Measurements from ENCODE around the gene ATAD3B. TPM values are rescaled to one million over a fixed set of nuclear protein-coding genes. Genes with fewer than 3 reads are reported as not detected.
"Not testable (repeated sequence)": the region's sequence is repeated elsewhere in the genome, so short reads cannot be mapped to it uniquely, and the experiment has no call there.

The ATAD3B gene
- total and polyA plus RNA-seq, 2 donors (not counting 3 experiments of a cell fraction or from before 2014, with no cell fraction given) = 20.5 to 48.2 TPM

GRCh38 chr1:1519805-1520505 is 48.4 kb downstream of the ATAD3B start:
- H3K4me2 ChIP-seq (ENCODE audit: insufficient read depth, low read length); POLR2A ChIA-PET; H3K9me3 ChIP-seq (replicated peaks; ENCODE audit: control insufficient read depth, insufficient read depth, low read length); H3K79me2 ChIP-seq (ENCODE audit: control insufficient read depth, insufficient read depth, low read length); H3K4me1 ChIP-seq (ENCODE audit: control insufficient read depth, extremely low read depth, insufficient read depth, low read length); H3K9ac ChIP-seq (replicated peaks; ENCODE audit: extremely low read depth, insufficient read depth, low read length); intact Hi-C loops (cut with micrococcal nuclease); H3K4me3 ChIP-seq (replicated peaks in 1 of 3; ENCODE audit: insufficient read depth in 1 of 3, low read depth in 1 of 3, low read length in 3 of 3); BruUV-seq (replicated peaks); H3K27me3 ChIP-seq (ENCODE audit: control insufficient read depth in 2 of 2, insufficient read depth in 2 of 2, low read length in 2 of 2); FAIRE-seq; H3K9me1 ChIP-seq (replicated peaks; ENCODE audit: control insufficient read depth, extremely low read depth, insufficient read depth, low read length); H2AFZ ChIP-seq (ENCODE audit: low read depth, low read length); dilution Hi-C loops (cut with MboI; ENCODE audit: extremely low pct_ligation_motif_present, low sequenced_read_pairs); H4K20me1 ChIP-seq (replicated peaks; ENCODE audit: control insufficient read depth, extremely low read depth, insufficient read depth, low read length); CTCF ChIA-PET; H3K27ac ChIP-seq (ENCODE audit: insufficient read depth, low read depth, low read length); DNase-seq (ENCODE audit: low read depth, low spot score): not testable (repeated sequence)
- peaks cover 0 to 20% of the 10 kb centered on the region in 2 experiments for H3K36me3 ChIP-seq (ENCODE audit: control insufficient read depth in 2 of 2, extremely low read depth in 1 of 2, insufficient read depth in 2 of 2, low read length in 2 of 2)

- no TSS peak for BruUV-seq (replicated peaks)
- Histone ChIP-seq H3K36me3 (ENCODE audit: control insufficient read depth in 2 of 2, extremely low read depth in 1 of 2, insufficient read depth in 2 of 2, low read length in 2 of 2) (peaks cover 0 to 22% of the 10 kb centered on the region in 2 experiments), H3K27ac (ENCODE audit: insufficient read depth, low read depth, low read length) (no peak overlapping the region), H2AFZ (ENCODE audit: low read depth, low read length) (no peak overlapping the region), H3K9me1 (replicated peaks; ENCODE audit: control insufficient read depth, extremely low read depth, insufficient read depth, low read length) (no peaks in the 10 kb centered on the region), H3K79me2 (ENCODE audit: control insufficient read depth, insufficient read depth, low read length) (no peaks in the 10 kb centered on the region), H3K4me1 (ENCODE audit: control insufficient read depth, extremely low read depth, insufficient read depth, low read length) (no peaks in the 10 kb centered on the region), H3K4me2 (ENCODE audit: insufficient read depth, low read length) (no peak overlapping the region), H4K20me1 (replicated peaks; ENCODE audit: control insufficient read depth, extremely low read depth, insufficient read depth, low read length) (no peaks in the 10 kb centered on the region), H3K9ac (replicated peaks; ENCODE audit: extremely low read depth, insufficient read depth, low read length) (no peak overlapping the region), H3K4me3 (replicated peaks in 1 of 3; ENCODE audit: insufficient read depth in 1 of 3, low read depth in 1 of 3, low read length in 3 of 3) (no peak overlapping the region), H3K9me3 (replicated peaks; ENCODE audit: control insufficient read depth, insufficient read depth, low read length) (no peaks in the 10 kb centered on the region), H3K27me3 (ENCODE audit: control insufficient read depth in 2 of 2, insufficient read depth in 2 of 2, low read length in 2 of 2) (no peaks in the 10 kb centered on the region)
- ChIA-PET POLR2A (interaction anchor here (0.6 kb wide), 1 partner anchor 10 kb away, joined by 4 read pairs; the partner anchor contains the start of gene ATAD3A), CTCF (interaction anchor here (0.6 to 1.4 kb wide), 3 partner anchors 15 to 583 kb away, joined by 3 to 5 read pairs (median 3); no protein-coding TSS in a partner anchor)
- DNase-seq (ENCODE audit: low read depth, low spot score) = no peak
- FAIRE-seq = no peak
- dilution Hi-C loops (cut with MboI; ENCODE audit: extremely low pct_ligation_motif_present, low sequenced_read_pairs) = no loop called here
- intact Hi-C loops (cut with micrococcal nuclease) = no loop called here
- no peak for TF ChIP-seq MYC (IDR thresholded peaks at IDR 0.05; ENCODE audit: low read depth, low read length)
- TF ChIP-seq EZH2 (IDR thresholded peaks at IDR 0.05; ENCODE audit: borderline replicate concordance, low read depth, low read length, severe bottlenecking) = no peak
- no peak for TF ChIP-seq GATA2 (IDR thresholded peaks at IDR 0.05; ENCODE audit: insufficient read depth, insufficient read length, low read depth, low read length)
- TF ChIP-seq POLR2A (IDR thresholded peaks at IDR 0.05; ENCODE audit: low read depth, low read length) = no peak
- no peak for TF ChIP-seq JUN (IDR thresholded peaks at IDR 0.05; ENCODE audit: borderline replicate concordance, insufficient read depth, insufficient read length, low read depth)
- TF ChIP-seq POLR2AphosphoS5 (IDR thresholded peaks at IDR 0.05; ENCODE audit: insufficient read depth, low read depth, low read length) = no peak
These were observed 49.8 kb downstream of the ATAD3B start for GRCh38 chr1:1521331-1521730.

GRCh38 chr1:1522536-1522935 is 51.0 kb downstream of the ATAD3B start:
- H3K79me2 ChIP-seq (ENCODE audit: control insufficient read depth, insufficient read depth, low read length); H3K9ac ChIP-seq (replicated peaks; ENCODE audit: extremely low read depth, insufficient read depth, low read length); H3K27me3 ChIP-seq (ENCODE audit: control insufficient read depth in 2 of 2, insufficient read depth in 2 of 2, low read length in 2 of 2); H3K4me3 ChIP-seq (replicated peaks in 1 of 3; ENCODE audit: insufficient read depth in 1 of 3, low read depth in 1 of 3, low read length in 3 of 3); H3K4me2 ChIP-seq (ENCODE audit: insufficient read depth, low read length); H3K4me1 ChIP-seq (ENCODE audit: control insufficient read depth, extremely low read depth, insufficient read depth, low read length); H2AFZ ChIP-seq (ENCODE audit: low read depth, low read length); dilution Hi-C loops (cut with MboI; ENCODE audit: extremely low pct_ligation_motif_present, low sequenced_read_pairs); DNase-seq (ENCODE audit: low read depth, low spot score); POLR2A ChIA-PET; H3K9me3 ChIP-seq (replicated peaks; ENCODE audit: control insufficient read depth, insufficient read depth, low read length); H3K9me1 ChIP-seq (replicated peaks; ENCODE audit: control insufficient read depth, extremely low read depth, insufficient read depth, low read length); intact Hi-C loops (cut with micrococcal nuclease); H3K27ac ChIP-seq (ENCODE audit: insufficient read depth, low read depth, low read length); FAIRE-seq; H4K20me1 ChIP-seq (replicated peaks; ENCODE audit: control insufficient read depth, extremely low read depth, insufficient read depth, low read length); BruUV-seq (replicated peaks): not testable (repeated sequence)
- peaks cover 4 to 26% of the 10 kb centered on the region in 2 experiments for H3K36me3 ChIP-seq (ENCODE audit: control insufficient read depth in 2 of 2, extremely low read depth in 1 of 2, insufficient read depth in 2 of 2, low read length in 2 of 2)
- CTCF ChIA-PET = interaction anchor here (1.4 kb wide), 1 partner anchor 18 kb away, joined by 5 read pairs; no protein-coding TSS in a partner anchor
